HUES6 (cell line): Measurements from ENCODE around the gene RAB2B.

Source experiments
- H3K27ac ChIP-seq: 2 replicates; pipeline ENCODE4 v1.7.0; 2013; ENCODE audit warnings: low read depth, mild to moderate bottlenecking, low read length, inconsistent platforms
- H3K27me3 ChIP-seq: 2 replicates; pipeline ENCODE4 v1.6.1; 2013; ENCODE audit warnings: low read length; ENCODE audit not compliant: control insufficient read depth, insufficient read depth
- H3K36me3 ChIP-seq: 2 replicates; pipeline ENCODE4 v1.6.1; 2013; ENCODE audit warnings: low read length; ENCODE audit not compliant: control insufficient read depth, insufficient read depth
- H3K4me1 ChIP-seq: 2 replicates; pipeline ENCODE4 v1.6.1; 2013; ENCODE audit warnings: low read length; ENCODE audit not compliant: control insufficient read depth, insufficient read depth
- H3K4me3 ChIP-seq: 2 replicates; pipeline ENCODE4 v1.5.1; 2013; ENCODE audit warnings: low read depth, low read length
- H3K9ac ChIP-seq: one replicate; pipeline ENCODE4 v1.6.1; 2013; ENCODE audit warnings: mild to moderate bottlenecking, low read length
- H3K9me3 ChIP-seq: 2 replicates; pipeline ENCODE4 v1.6.1; 2013; ENCODE audit warnings: low read depth, low read length; ENCODE audit not compliant: control insufficient read depth, insufficient read depth

The RAB2B gene

GRCh38 chr14:21431126-21431525 lies 45.6 kb downstream of the RAB2B start:
- no peak overlapping the region for H3K9ac ChIP-seq
- no peaks in the 10 kb centered on the region for H3K9me3 ChIP-seq
- H3K27me3 ChIP-seq, result no peaks in the 10 kb centered on the region
- no peaks in the 10 kb centered on the region for H3K4me1 ChIP-seq
- H3K4me3 ChIP-seq, result no peak overlapping the region
- H3K36me3 ChIP-seq, result peaks cover 61% of the 10 kb centered on the region
- no peak overlapping the region for H3K27ac ChIP-seq

DNA sequence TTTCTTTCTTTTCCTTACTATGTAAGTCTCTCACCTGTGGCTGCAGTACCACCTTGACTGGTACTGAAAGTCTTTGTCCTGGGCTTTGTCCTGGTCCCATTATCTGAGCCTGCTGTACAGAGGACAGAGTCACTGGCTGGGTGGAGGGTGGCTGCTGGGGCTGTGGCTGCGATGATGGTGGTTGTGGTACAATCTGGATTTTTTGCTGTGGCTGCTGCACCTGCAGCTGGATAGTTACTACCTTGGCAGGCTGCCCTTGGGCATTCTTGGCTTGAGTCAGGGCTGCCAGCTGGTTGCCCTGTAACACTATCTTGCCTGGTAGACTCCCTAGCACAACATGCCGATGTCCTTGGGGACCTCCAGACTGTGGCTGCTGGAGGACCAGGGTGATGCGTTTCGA lies 47.8 kb downstream of the RAB2B start:
- no peaks in the 10 kb centered on the region for H3K4me1 ChIP-seq
- peaks cover 79% of the 10 kb centered on the region for H3K36me3 ChIP-seq
- no peaks in the 10 kb centered on the region for H3K27me3 ChIP-seq
- no peak overlapping the region for H3K4me3 ChIP-seq
- no peak overlapping the region for H3K27ac ChIP-seq
- H3K9me3 ChIP-seq, result no peaks in the 10 kb centered on the region
- H3K9ac ChIP-seq, result no peak overlapping the region

DNA sequence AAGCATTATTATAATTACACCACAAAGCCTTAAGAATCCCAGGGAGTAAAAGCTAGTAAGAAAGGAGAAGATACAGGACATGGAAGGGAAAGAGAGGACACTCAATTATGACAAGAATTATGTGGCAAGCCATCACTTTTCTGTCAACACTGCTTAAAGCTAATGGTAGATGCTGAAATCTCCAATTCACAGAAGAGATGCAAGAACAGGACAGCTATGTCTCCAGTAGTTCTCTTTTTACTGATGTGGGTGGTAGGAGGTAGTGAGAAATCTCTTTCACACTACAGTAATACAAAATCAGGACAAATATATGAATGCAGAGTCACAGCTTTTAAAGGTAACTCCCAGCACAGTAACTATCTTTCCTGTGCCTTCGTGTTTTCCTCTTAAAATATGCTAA lies 50.1 kb downstream of the RAB2B start:
- no peaks in the 10 kb centered on the region for H3K27me3 ChIP-seq
- H3K4me3 ChIP-seq, result no peak overlapping the region
- no peak overlapping the region for H3K9ac ChIP-seq
- peaks cover 94% of the 10 kb centered on the region for H3K36me3 ChIP-seq
- H3K4me1 ChIP-seq, result no peaks in the 10 kb centered on the region
- no peaks in the 10 kb centered on the region for H3K9me3 ChIP-seq
- H3K27ac ChIP-seq, result no peak overlapping the region

- Histone ChIP-seq H3K36me3 (peaks cover 82% of the 10 kb centered on the region), H3K27ac (no peak overlapping the region), H3K4me1 (no peaks in the 10 kb centered on the region), H3K9me3 (no peaks in the 10 kb centered on the region), H3K4me3 (no peak overlapping the region), H3K27me3 (no peaks in the 10 kb centered on the region), H3K9ac (no peak overlapping the region)
These were observed 57.2 kb downstream of the RAB2B start for GRCh38 chr14:21419528-21419927.

GRCh38 chr14:21415329-21415728 lies 61.4 kb downstream of the RAB2B start:
- H3K36me3 ChIP-seq, result peaks cover 87% of the 10 kb centered on the region
- no peak overlapping the region for H3K4me3 ChIP-seq
- no peak overlapping the region for H3K27ac ChIP-seq
- H3K9ac ChIP-seq, result no peak overlapping the region
- H3K9me3 ChIP-seq, result no peaks in the 10 kb centered on the region
- H3K27me3 ChIP-seq, result no peaks in the 10 kb centered on the region
- H3K4me1 ChIP-seq, result no peaks in the 10 kb centered on the region

DNA sequence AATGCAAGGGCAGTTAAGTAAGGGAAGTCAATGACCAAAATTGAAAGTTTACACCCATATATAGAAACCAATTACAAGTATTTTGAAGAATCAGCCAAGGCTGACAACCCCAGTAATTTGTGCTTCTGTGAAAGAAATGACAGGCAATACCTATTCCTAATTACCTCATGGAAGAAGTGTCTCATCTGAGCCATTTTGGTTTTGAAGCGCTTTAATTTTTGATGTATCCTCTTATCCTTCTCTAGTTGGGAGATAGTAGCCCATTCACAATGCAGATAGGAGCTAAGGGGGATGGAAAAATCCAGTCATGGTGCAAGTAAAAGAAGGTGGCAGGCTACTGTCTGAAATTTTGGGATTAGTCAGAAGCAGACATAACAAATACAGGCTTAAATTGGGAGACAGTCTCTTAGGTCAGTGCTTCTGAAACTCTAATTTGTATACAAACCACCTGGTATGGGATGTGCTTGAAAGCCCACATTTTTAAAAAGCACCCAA lies 62.6 kb downstream of the RAB2B start:
- no peaks in the 10 kb centered on the region for H3K27me3 ChIP-seq
- H3K27ac ChIP-seq, result no peak overlapping the region
- no peaks in the 10 kb centered on the region for H3K4me1 ChIP-seq
- no peak overlapping the region for H3K9ac ChIP-seq
- H3K36me3 ChIP-seq, result peaks cover 88% of the 10 kb centered on the region
- H3K9me3 ChIP-seq, result no peaks in the 10 kb centered on the region
- no peak overlapping the region for H3K4me3 ChIP-seq
